ENCODE measurements around the gene BACH2. TPM values are rescaled to one million over a fixed set of nuclear protein-coding genes. Genes with fewer than 3 reads are reported as not detected.
A peak's percentile ranks its signal among the peaks of the same experiment; 100 is the strongest.

BACH2 gene
- total and polyA plus RNA-seq, 9 of the 15 experiments (the other 6 are each of a cell fraction or from before 2014, with no cell fraction given), result 0.06 to 3.1 (median 0.59) TPM

- ChIA-PET CTCF (ENCODE audit: low intra/inter-chr PET ratio) (no interaction called here), POLR2A (no interaction called here)
- ATAC-seq, result no peak
- Histone ChIP-seq H3K9me3 (replicated peaks; ENCODE audit: control insufficient read depth, insufficient read depth, low read depth, low read length) (no peaks in the 10 kb centered on the region), H3K27me3 (ENCODE audit: control insufficient read depth in 2 of 2, insufficient read depth in 2 of 2, low read length in 2 of 2) (peaks cover 23 to 42% of the 10 kb centered on the region in 2 experiments), H3K4me2 (ENCODE audit: insufficient read depth, low read length) (no peak overlapping the region), H3K4me3 (no peak overlapping the region), H2AFZ (ENCODE audit: low read depth, low read length) (no peak overlapping the region), H3K9ac (ENCODE audit: insufficient read depth in 1 of 2, low read depth in 2 of 2, low read length in 2 of 2) (no peak overlapping the region), H3K4me1 (replicated peaks in 1 of 2; ENCODE audit: control insufficient read depth in 2 of 2, insufficient read depth in 2 of 2, low read length in 2 of 2) (peaks cover 3 to 6% of the 10 kb centered on the region in 2 experiments; a peak in 2 of 5 replicates), H3K27ac (ENCODE audit: extremely low read depth, low read depth, low read length) (no peak overlapping the region), H3K79me2 (ENCODE audit: control insufficient read depth, insufficient read depth, low read length) (no peaks in the 10 kb centered on the region), H3K36me3 (ENCODE audit: control insufficient read depth, insufficient read depth, low read length) (no peaks in the 10 kb centered on the region), H4K20me1 (replicated peaks; ENCODE audit: control insufficient read depth, insufficient read depth, low read length) (no peaks in the 10 kb centered on the region), H3K9me1 (ENCODE audit: control insufficient read depth, insufficient read depth, low read length) (no peaks in the 10 kb centered on the region)
- TF ChIP-seq CEBPG (CRISPR knock-in tag; IDR thresholded peaks at IDR 0.05) (no peak), CEBPG (tag; conservative IDR thresholded peaks at IDR 0.05 in 1 of 2, IDR thresholded peaks at IDR 0.05 in 1 of 2) (0 out of 4 replicates have a peak, but pooled peaks of 1 of the 2 experiments have one; percentile 12), CEBPB (tag; IDR thresholded peaks at IDR 0.05) (0 out of 2 replicates have a peak, but pooled peaks have one; percentile 26), ARNT (IDR thresholded peaks at IDR 0.05) (no peak)
- in situ Hi-C loops (cut with MboI), result no loop called here
- no peak for FAIRE-seq
- no TSS peak for BruUV-seq (replicated peaks)
- intact Hi-C loops (cut with micrococcal nuclease), result no loop called here
- DNase-seq (ENCODE audit: extremely low read depth in 1 of 4, low spot score in 3 of 4), result no peak
- WGBS (ENCODE audit: insufficient coverage, low coverage, missing lambda C conversion rate), result 9% methylated on average over 2 of the region's 2 CpGs
These were observed 370.8 kb downstream of the BACH2 start for GRCh38 chr6:89925826-89926225.

- in situ Hi-C loops (cut with MboI), result no loop called here
- Histone ChIP-seq H3K36me3 (ENCODE audit: control insufficient read depth, insufficient read depth, low read length) (no peaks in the 10 kb centered on the region), H3K79me2 (ENCODE audit: control insufficient read depth, insufficient read depth, low read length) (no peaks in the 10 kb centered on the region), H3K27me3 (ENCODE audit: control insufficient read depth in 2 of 2, insufficient read depth in 2 of 2, low read length in 2 of 2) (peaks cover 23 to 42% of the 10 kb centered on the region in 2 experiments), H4K20me1 (replicated peaks; ENCODE audit: control insufficient read depth, insufficient read depth, low read length) (no peaks in the 10 kb centered on the region), H3K9me3 (replicated peaks; ENCODE audit: control insufficient read depth, insufficient read depth, low read depth, low read length) (no peaks in the 10 kb centered on the region), H3K4me1 (replicated peaks in 1 of 2; ENCODE audit: control insufficient read depth in 2 of 2, insufficient read depth in 2 of 2, low read length in 2 of 2) (no peaks in the 10 kb centered on the region), H3K27ac (ENCODE audit: extremely low read depth, low read depth, low read length) (no peak overlapping the region), H3K4me2 (ENCODE audit: insufficient read depth, low read length) (no peak overlapping the region), H3K9me1 (ENCODE audit: control insufficient read depth, insufficient read depth, low read length) (no peaks in the 10 kb centered on the region), H3K9ac (ENCODE audit: insufficient read depth in 1 of 2, low read depth in 2 of 2, low read length in 2 of 2) (no peak overlapping the region), H2AFZ (ENCODE audit: low read depth, low read length) (no peak overlapping the region), H3K4me3 (no peak overlapping the region)
- no TSS peak for BruUV-seq (replicated peaks)
- WGBS (ENCODE audit: insufficient coverage, low coverage, missing lambda C conversion rate), result 14% methylated on average over 5 of the region's 5 CpGs
- intact Hi-C loops (cut with micrococcal nuclease), result no loop called here
- ATAC-seq (no peak), DNase-seq (ENCODE audit: extremely low read depth in 1 of 4, low spot score in 3 of 4) (no peak), FAIRE-seq (no peak)
- CTCF ChIA-PET (ENCODE audit: low intra/inter-chr PET ratio), result no interaction called here
- POLR2A ChIA-PET, result no interaction called here
- TF ChIP-seq ZNF79 (CRISPR knock-in tag; IDR thresholded peaks at IDR 0.05; ENCODE audit: low read depth), result no peak
- no peak for TF ChIP-seq PHF20 (IDR thresholded peaks at IDR 0.05; ENCODE audit: partially characterized antibody)
- TF ChIP-seq GTF2A2 (tag; IDR thresholded peaks at IDR 0.05), result no peak
- no peak for TF ChIP-seq MAFK (IDR thresholded peaks at IDR 0.05; ENCODE audit: low read length)
These were observed 372.4 kb downstream of the BACH2 start for GRCh38 chr6:89924231-89924630.

All from K562 (cell line).